ENCODE data around the gene KCNK2.

The KCNK2 gene

GRCh38 chr1:215095524-215095923 lies 13.0 kb downstream of the KCNK2 start:
- DNase-seq = no peak

DNA sequence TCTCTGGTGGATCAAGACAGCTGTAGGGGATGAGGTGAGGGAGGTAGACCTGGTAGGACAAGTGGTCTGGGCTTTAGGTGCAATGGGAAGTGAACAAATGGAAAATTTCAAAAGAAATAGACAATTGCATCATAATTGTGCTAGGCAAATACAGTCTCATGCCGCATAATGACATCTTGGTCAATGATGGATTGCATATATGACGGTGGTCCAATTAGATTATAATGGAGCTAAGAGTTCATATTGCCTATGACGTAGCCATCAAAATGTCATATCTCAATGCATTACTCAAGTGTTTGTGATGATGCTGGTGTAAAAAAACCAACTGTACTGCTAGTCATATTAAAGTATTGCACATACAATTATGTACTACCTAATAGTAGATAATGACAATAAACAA lies 19.0 kb downstream of the KCNK2 start:
- DNase-seq = no peak

- no peak for DNase-seq
These were observed 21.7 kb downstream of the KCNK2 start for GRCh38 chr1:215104283-215104682.

GRCh38 chr1:215106067-215106466 lies 23.5 kb downstream of the KCNK2 start:
- no peak for DNase-seq

- no peak for DNase-seq
These were observed 26.6 kb downstream of the KCNK2 start for GRCh38 chr1:215109171-215109570.

- no peak for DNase-seq
These were observed 29.4 kb downstream of the KCNK2 start for GRCh38 chr1:215111916-215112315.

GRCh38 chr1:215113776-215114153 lies 31.2 kb downstream of the KCNK2 start:
- no peak for DNase-seq

DNA sequence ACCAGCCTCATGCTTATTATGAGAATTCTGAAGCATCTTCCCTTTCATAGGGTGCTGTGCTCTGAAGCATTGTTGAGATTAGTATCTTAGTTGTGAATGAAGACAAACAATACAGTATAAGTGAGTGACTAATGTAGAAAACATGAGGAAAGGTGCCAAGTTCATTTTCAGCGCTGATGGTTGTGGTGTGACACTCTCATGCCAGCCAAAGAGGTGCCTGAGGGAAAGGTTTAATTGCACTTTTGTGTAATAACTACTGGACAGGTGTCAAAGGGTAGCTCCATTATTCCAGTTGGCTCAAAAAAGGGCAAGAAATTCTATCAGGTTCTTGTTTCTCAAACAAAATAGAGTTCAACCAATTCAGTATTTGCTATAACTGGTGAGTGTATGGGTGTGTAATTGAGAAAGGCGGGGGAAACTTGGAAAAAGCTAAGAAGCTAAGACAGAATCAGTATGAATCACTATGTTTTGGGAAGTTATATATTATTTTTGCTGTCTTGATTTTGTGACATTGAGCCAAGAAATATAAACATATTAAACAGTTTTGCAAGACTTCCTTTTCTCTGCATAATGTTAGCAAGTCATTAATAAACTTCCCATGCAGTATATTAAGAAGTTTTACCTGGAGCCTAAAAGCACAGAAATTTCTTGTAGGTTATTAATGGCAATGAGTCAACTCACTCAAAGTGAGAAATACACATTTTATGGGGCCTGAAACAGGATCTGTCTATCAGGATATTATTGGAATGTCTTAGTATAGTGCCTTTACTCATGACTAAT lies 31.8 kb downstream of the KCNK2 start:
- no peak for DNase-seq

GRCh38 chr1:215115760-215116159 lies 33.2 kb downstream of the KCNK2 start:
- no peak for DNase-seq

- DNase-seq = no peak
These were observed 35.5 kb downstream of the KCNK2 start for GRCh38 chr1:215118081-215118480.

GRCh38 chr1:215119056-215119455 lies 36.5 kb downstream of the KCNK2 start:
- no peak for DNase-seq

- no peak for DNase-seq
These were observed 37.3 kb downstream of the KCNK2 start for GRCh38 chr1:215119719-215120365.

GRCh38 chr1:215128504-215128903 lies 46.0 kb downstream of the KCNK2 start:
- DNase-seq = no peak

DNA sequence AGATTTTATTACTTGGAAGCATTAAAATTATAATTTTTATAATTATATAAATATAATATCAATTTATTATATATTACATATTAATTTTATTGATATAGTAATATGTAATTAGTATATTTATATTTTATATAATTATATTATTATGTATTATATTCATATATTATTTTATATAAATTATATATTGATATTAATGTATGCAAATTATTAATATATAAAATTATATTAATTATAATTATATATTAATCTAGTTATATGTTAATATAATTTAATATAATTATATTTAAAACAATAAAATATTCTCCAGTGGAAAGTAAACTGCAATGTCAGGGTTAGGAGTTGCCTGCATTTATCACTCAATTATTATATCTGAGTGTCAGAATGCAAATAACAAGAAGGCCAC lies 48.8 kb downstream of the KCNK2 start:
- DNase-seq = no peak

GRCh38 chr1:215132156-215132555 lies 49.6 kb downstream of the KCNK2 start:
- no peak for DNase-seq

DNA sequence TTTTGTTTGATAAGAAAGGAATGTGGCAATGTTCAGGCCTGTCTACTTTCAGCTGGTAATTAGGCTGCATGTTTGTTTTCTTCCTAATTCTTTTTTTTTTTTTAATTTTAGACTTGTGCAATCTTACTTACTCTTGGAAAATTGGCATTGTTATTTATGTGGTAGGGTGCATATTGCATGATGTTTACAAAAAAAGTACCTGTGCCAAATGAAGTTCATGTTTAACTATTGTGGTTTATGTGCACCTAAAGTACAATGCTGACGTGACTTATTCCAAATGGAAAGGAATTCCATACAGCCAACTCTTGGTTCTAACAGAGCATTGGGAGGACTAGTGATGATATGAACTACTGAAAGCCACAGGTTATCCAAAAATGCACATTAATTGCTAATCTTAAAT lies 51.0 kb downstream of the KCNK2 start:
- DNase-seq = no peak

DNA sequence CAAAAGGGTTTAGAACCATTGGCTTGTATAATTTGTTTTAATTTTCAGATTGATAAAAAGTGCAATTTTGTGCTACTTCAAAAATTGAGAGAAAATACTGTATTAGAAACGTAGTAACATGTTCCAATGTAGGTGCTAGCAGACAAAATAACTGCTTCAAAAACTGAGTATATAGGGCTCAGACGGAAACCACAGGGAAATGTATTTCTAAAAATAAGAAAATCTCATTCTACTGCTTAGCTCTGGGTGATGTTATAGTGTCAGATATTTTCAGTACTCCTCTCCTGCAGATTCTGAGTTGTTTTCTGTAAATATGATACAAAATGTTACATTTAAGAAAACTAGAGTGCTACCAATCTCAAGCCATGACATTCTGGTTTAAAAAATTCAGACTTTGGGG lies 55.4 kb downstream of the KCNK2 start:
- no peak for DNase-seq

DNA sequence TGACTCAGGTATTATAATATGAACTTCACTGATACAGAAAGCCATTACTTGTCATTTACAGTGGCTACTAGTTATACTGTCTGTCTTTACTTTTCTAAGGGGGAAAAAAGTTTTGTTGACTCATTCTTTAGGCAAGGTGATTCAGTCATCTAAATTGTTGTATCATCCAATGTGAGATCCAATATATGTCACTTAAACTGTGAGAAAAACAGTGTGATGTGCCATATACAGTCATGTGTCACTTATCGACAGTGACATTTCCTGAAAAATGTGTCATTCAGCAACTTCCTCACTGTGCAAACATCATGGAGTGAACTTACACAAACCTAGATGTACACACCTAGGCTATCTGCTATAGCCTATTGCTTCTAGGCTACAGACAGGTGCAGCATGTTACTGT lies 57.6 kb downstream of the KCNK2 start:
- no peak for DNase-seq

DNA sequence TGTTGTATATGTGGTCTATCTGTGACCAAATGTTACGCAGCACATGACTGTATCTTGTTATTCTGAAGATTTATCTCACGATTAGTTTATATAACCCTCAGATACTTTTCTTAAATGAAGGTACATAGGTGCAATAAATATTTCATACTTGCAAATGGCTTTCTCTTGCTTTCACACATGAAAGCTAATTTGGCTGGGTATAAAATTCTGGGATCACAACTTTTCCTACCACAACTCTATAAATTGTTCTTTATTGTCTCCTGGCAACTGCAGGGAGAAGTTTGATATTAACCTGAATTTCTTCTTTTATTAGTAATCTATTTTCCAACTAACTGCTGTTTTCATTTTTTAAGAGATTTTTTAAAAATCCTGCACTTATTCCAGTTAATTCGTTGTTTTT lies 58.9 kb downstream of the KCNK2 start:
- no peak for DNase-seq

GRCh38 chr1:215143497-215143896 lies 61.0 kb downstream of the KCNK2 start:
- DNase-seq = no peak

- no peak for DNase-seq
These were observed 63.9 kb downstream of the KCNK2 start for GRCh38 chr1:215146240-215146975.

DNA sequence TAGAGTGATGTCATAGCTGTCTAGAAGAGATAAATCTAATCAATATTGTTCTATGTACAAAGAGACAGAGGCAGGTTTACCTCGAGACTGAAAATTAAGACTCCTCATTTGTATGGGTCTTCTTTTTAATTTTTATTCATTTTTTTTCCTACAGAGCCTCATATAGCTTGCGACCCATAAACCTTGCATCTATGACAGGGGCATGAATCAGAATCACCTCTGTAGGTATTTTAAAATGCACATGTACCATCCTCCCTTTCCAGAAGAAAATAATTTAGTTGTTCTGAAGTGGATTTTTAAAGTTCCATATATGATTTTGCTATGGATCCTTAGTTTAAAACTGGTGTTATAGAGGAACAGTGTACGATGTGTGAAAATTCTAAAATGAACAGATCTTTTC lies 64.5 kb downstream of the KCNK2 start:
- no peak for DNase-seq

All from hypothalamus (tissue), 51 donors.